Stomach (tissue), 9 donors: Measurements from ENCODE around the gene HBQ1. TPM values are rescaled to one million over a fixed set of nuclear protein-coding genes. Genes with fewer than 3 reads are reported as not detected.
"Not testable (repeated sequence)": the region's sequence is repeated elsewhere in the genome, so short reads cannot be mapped to it uniquely, and the experiment has no call there.

Source experiments
- DNase-seq, 2 donors: peaks; one replicate each; pipeline versions ENCODE4 v3.0.0 to v3.0.0-alpha.2; 2013 to 2019
- H3K27ac ChIP-seq, 5 donors: fragments of 200-600 bp in 4 of 5; sonication (generic) in 4 of 5; one replicate each; pipeline ENCODE4 v1.5.1; 2013 to 2019; ENCODE audit warnings: mild to moderate bottlenecking in 1 of 5, moderate library complexity in 1 of 5
- H3K27me3 ChIP-seq, 3 donors: fragments of 200-600 bp; sonication (generic); one replicate each; pipeline ENCODE4 v1.5.1; 2017 to 2019; ENCODE audit warnings: mixed run types in 1 of 3
- H3K36me3 ChIP-seq, 4 donors: fragments of 200-600 bp; sonication (generic); 1 replicate in 3 of 4; 2 replicates in 1 of 4; pipeline ENCODE4 v1.5.1; 2016 to 2019
- H3K4me1 ChIP-seq, 4 donors: fragments of 200-600 bp; sonication (generic); one replicate each; pipeline ENCODE4 v1.5.1; 2016 to 2019
- H3K4me3 ChIP-seq, 4 donors: fragments of 200-600 bp; sonication (generic) in 3 of 4; one replicate each; pipeline ENCODE4 v1.5.1; 2016 to 2019; ENCODE audit warnings: mild to moderate bottlenecking in 1 of 4
- H3K9me3 ChIP-seq, 4 donors: fragments of 200-600 bp; sonication (generic); one replicate each; pipeline ENCODE4 v1.5.1; 2016 to 2019
- EP300 ChIP-seq: sonication (generic); formaldehyde crosslinking; IDR thresholded peaks from one replicate; pipeline ENCODE4 v1.6.1; 2017; ENCODE audit warnings: antibody characterized with exemption
- POLR2A ChIP-seq, 4 donors: fragments of 450-650 bp; IDR thresholded peaks; one replicate each; pipeline ENCODE4 v1.6.1; 2016; ENCODE audit warnings: antibody characterized with exemption in 4 of 4, control low read depth in 2 of 4, mild to moderate bottlenecking in 1 of 4, moderate library complexity in 1 of 4
- POLR2AphosphoS5 ChIP-seq, 3 donors: sonication (generic); formaldehyde crosslinking; IDR thresholded peaks; one replicate each; pipeline ENCODE4 v1.6.1; 2016; ENCODE audit warnings: antibody characterized with exemption in 3 of 3
- WGBS, 5 donors: extraction: QIAGEN DNeasy Blood & Tissue Kit in 3 of 5; methylation state at CpG; one replicate each; pipeline versions ENCODE4 v1.1.5 to v1.1.7; 2013 to 2018; 5-methylcytosine and 5-hydroxymethylcytosine counted together
- intact Hi-C: fragments of 100-400 bp; cut with DNase I; formaldehyde crosslinking; loops from one replicate; pipeline ENCODE4 v1.15.1; 2023; ENCODE audit warnings: low total_unique reads
- polyA plus RNA-seq, 3 donors: library from polyadenylated mRNA; stranded (reverse); fragments of 200-250 nt; gene quantifications; one replicate each; pipeline ENCODE4 v1.2.3, GENCODE V29; 2013
- total RNA-seq, 5 donors: library from RNA; depleted of rRNA; stranded (reverse); fragments of >200 nt; gene quantifications; one replicate each; pipeline versions ENCODE4 v1.1.0 to v1.2.3, GENCODE V29; 2014 to 2016
- TF ChIP-seq, protein P1 (sequence below), 7 experiments: fragments of 450-650 bp in 4 of 7; fragments of 200-600 bp in 3 of 7; sonication (generic) in 3 of 7; IDR thresholded peaks; one replicate each; pipeline ENCODE4 v1.5.1; 2016 to 2019; ENCODE audit warnings: antibody characterized with exemption in 7 of 7, control low read depth in 2 of 7, mild to moderate bottlenecking in 1 of 7
- donor health status: healthy with polysubstance abuse.
- donor health status: Bipolar disorder and iron deficiency.
- donor health status: healthy.

HBQ1 gene
- total and polyA plus RNA-seq, 8 donors = not detected

DNA sequence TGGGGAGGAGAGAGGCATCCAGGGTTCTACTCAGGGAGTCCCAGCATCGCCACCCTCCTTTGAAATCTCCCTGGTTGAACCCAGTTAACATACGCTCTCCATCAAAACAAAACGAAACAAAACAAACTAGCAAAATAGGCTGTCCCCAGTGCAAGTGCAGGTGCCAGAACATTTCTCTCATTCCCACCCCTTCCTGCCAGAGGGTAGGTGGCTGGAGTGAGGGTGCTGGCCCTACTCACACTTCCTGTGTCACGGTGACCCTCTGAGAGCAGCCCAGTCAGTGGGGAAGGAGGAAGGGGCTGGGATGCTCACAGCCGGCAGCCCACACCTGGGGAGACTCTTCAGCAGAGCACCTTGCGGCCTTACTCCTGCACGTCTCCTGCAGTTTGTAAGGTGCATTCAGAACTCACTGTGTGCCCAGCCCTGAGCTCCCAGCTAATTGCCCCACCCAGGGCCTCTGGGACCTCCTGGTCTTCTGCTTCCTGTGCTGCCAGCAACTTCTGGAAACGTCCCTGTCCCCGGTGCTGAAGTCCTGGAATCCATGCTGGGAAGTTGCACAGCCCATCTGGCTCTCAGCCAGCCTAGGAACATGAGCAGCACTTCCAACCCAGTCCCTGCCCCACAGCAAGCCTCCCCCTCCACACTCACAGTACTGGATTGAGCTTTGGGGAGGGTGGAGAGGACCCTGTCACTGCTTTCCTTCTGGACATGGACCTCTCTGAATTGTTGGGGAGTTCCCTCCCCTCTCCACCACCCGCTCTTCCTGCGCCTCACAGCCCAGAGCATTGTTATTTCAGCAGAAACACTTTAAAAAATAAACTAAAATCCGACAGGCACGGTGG is 6.1 kb upstream of the HBQ1 start:
- intact Hi-C loops, H3K36me3 ChIP-seq, H3K4me3 ChIP-seq, H3K27ac ChIP-seq, H3K9me3 ChIP-seq: not testable (repeated sequence)
- DNase-seq = peak; percentile 38 to 69
- Histone ChIP-seq H3K27me3 (peaks cover 22 to 86% (median 67%) of the 10 kb centered on the region in 3 donors), H3K4me1 (peaks cover 0 to 25% (median 10%) of the 10 kb centered on the region in 4 donors)
- 14 to 26% (median 21%) methylated on average over 4 to 8 of the region's 13 CpGs for WGBS, 5 donors

DNA sequence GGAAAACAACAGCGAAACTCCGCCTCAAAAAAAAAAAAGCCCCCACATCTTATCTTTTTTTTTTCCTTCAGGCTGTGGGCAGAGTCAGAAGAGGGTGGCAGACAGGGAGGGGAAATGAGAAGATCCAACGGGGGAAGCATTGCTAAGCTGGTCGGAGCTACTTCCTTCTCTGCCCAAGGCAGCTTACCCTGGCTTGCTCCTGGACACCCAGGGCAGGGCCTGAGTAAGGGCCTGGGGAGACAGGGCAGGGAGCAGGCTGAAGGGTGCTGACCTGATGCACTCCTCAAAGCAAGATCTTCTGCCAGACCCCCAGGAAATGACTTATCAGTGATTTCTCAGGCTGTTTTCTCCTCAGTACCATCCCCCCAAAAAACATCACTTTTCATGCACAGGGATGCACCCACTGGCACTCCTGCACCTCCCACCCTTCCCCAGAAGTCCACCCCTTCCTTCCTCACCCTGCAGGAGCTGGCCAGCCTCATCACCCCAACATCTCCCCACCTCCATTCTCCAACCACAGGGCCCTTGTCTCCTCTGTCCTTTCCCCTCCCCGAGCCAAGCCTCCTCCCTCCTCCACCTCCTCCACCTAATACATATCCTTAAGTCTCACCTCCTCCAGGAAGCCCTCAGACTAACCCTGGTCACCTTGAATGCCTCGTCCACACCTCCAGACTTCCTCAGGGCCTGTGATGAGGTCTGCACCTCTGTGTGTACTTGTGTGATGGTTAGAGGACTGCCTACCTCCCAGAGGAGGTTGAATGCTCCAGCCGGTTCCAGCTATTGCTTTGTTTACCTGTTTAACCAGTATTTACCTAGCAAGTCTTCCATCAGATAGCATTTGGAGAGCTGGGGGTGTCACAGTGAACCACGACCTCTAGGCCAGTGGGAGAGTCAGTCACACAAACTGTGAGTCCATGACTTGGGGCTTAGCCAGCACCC is 5.0 kb upstream of the HBQ1 start:
- 16 to 28% (median 19%) methylated on average over 7 to 8 of the region's 8 CpGs for WGBS, 5 donors
- H3K9me3 ChIP-seq = no peaks in the 10 kb centered on the region
- peaks cover 33 to 86% (median 72%) of the 10 kb centered on the region in 3 donors for H3K27me3 ChIP-seq
- TF ChIP-seq POLR2A (IDR thresholded peaks at IDR 0.05) (no peak), EP300 (no peak), POLR2AphosphoS5 (IDR thresholded peaks at IDR 0.05) (no peak)
- TF ChIP-seq, protein P1, sequence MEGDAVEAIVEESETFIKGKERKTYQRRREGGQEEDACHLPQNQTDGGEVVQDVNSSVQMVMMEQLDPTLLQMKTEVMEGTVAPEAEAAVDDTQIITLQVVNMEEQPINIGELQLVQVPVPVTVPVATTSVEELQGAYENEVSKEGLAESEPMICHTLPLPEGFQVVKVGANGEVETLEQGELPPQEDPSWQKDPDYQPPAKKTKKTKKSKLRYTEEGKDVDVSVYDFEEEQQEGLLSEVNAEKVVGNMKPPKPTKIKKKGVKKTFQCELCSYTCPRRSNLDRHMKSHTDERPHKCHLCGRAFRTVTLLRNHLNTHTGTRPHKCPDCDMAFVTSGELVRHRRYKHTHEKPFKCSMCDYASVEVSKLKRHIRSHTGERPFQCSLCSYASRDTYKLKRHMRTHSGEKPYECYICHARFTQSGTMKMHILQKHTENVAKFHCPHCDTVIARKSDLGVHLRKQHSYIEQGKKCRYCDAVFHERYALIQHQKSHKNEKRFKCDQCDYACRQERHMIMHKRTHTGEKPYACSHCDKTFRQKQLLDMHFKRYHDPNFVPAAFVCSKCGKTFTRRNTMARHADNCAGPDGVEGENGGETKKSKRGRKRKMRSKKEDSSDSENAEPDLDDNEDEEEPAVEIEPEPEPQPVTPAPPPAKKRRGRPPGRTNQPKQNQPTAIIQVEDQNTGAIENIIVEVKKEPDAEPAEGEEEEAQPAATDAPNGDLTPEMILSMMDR (IDR thresholded peaks at IDR 0.05) = no peak
- no peak overlapping the region for H3K27ac ChIP-seq
- H3K36me3 ChIP-seq = no peaks in the 10 kb centered on the region
- DNase-seq = no peak
- H3K4me1 ChIP-seq = peaks cover 5 to 31% (median 16%) of the 10 kb centered on the region in 4 donors
- intact Hi-C loops = no loop called here
- H3K4me3 ChIP-seq = no peak overlapping the region

DNA sequence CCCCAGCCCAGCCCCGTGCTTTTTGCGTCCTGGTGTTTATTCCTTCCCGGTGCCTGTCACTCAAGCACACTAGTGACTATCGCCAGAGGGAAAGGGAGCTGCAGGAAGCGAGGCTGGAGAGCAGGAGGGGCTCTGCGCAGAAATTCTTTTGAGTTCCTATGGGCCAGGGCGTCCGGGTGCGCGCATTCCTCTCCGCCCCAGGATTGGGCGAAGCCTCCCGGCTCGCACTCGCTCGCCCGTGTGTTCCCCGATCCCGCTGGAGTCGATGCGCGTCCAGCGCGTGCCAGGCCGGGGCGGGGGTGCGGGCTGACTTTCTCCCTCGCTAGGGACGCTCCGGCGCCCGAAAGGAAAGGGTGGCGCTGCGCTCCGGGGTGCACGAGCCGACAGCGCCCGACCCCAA is 4.3 kb upstream of the HBQ1 start:
- 0 to 4% (median 1%) methylated on average over 14 to 23 of the region's 39 CpGs; no CpG with 5 or more reads in 1 of the 5 donors for WGBS, 5 donors
- H3K36me3 ChIP-seq, H3K27ac ChIP-seq, DNase-seq, H3K4me3 ChIP-seq, intact Hi-C loops, H3K9me3 ChIP-seq: not testable (repeated sequence)
- Histone ChIP-seq H3K4me1 (peaks cover 12 to 39% (median 23%) of the 10 kb centered on the region in 4 donors), H3K27me3 (peaks cover 34 to 86% (median 73%) of the 10 kb centered on the region in 3 donors)

DNA sequence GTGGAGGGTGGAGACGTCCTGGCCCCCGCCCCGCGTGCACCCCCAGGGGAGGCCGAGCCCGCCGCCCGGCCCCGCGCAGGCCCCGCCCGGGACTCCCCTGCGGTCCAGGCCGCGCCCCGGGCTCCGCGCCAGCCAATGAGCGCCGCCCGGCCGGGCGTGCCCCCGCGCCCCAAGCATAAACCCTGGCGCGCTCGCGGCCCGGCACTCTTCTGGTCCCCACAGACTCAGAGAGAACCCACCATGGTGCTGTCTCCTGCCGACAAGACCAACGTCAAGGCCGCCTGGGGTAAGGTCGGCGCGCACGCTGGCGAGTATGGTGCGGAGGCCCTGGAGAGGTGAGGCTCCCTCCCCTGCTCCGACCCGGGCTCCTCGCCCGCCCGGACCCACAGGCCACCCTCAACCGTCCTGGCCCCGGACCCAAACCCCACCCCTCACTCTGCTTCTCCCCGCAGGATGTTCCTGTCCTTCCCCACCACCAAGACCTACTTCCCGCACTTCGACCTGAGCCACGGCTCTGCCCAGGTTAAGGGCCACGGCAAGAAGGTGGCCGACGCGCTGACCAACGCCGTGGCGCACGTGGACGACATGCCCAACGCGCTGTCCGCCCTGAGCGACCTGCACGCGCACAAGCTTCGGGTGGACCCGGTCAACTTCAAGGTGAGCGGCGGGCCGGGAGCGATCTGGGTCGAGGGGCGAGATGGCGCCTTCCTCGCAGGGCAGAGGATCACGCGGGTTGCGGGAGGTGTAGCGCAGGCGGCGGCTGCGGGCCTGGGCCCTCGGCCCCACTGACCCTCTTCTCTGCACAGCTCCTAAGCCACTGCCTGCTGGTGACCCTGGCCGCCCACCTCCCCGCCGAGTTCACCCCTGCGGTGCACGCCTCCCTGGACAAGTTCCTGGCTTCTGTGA is 3.5 kb upstream of the HBQ1 start, which contains the start of gene HBA1:
HBA1 (plus strand) TSS at position 204 of the 906 bp plus-strand sequence; CDS start at position 241, 37 bp downstream.
- peaks cover 30 to 85% (median 72%) of the 10 kb centered on the region in 3 donors for H3K27me3 ChIP-seq
- H3K4me3 ChIP-seq, H3K9me3 ChIP-seq, DNase-seq, H3K27ac ChIP-seq, intact Hi-C loops, H3K36me3 ChIP-seq: not testable (repeated sequence)
- H3K4me1 ChIP-seq = peaks cover 18 to 46% (median 30%) of the 10 kb centered on the region in 4 donors
- WGBS, 5 donors = 0 to 4% (median 3%) methylated on average over 5 to 35 of the region's 88 CpGs

DNA sequence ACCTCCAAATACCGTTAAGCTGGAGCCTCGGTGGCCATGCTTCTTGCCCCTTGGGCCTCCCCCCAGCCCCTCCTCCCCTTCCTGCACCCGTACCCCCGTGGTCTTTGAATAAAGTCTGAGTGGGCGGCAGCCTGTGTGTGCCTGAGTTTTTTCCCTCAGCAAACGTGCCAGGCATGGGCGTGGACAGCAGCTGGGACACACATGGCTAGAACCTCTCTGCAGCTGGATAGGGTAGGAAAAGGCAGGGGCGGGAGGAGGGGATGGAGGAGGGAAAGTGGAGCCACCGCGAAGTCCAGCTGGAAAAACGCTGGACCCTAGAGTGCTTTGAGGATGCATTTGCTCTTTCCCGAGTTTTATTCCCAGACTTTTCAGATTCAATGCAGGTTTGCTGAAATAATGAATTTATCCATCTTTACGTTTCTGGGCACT is 2.9 kb upstream of the HBQ1 start:
- Histone ChIP-seq H3K4me3 (no peak overlapping the region), H3K27me3 (peaks cover 29 to 80% (median 70%) of the 10 kb centered on the region in 3 donors), H3K9me3 (no peaks in the 10 kb centered on the region), H3K36me3 (no peaks in the 10 kb centered on the region), H3K27ac (no peak overlapping the region), H3K4me1 (peaks cover 18 to 48% (median 31%) of the 10 kb centered on the region in 4 donors)
- TF ChIP-seq POLR2A (IDR thresholded peaks at IDR 0.05) = no peak
- TF ChIP-seq EP300 = no peak
- TF ChIP-seq, protein P1 (IDR thresholded peaks at IDR 0.05) = no peak
- TF ChIP-seq POLR2AphosphoS5 (IDR thresholded peaks at IDR 0.05) = no peak
- intact Hi-C loops = no loop called here
- peak in 1 of 2 donors; percentile 61 for DNase-seq
- 2 to 7% (median 6%) methylated on average over 13 of the region's 13 CpGs for WGBS, 5 donors
